HUDEP-2 (cell line): Measurements from ENCODE around the gene TCEANC2.
"Not testable (repeated sequence)": the region's sequence is repeated elsewhere in the genome, so short reads cannot be mapped to it uniquely, and the experiment has no call there.

Source experiments
- DNase-seq, 76 experiments: peaks; one replicate each; lab custom pipeline; 2025; ENCODE audit not compliant: unreplicated experiment in 76 of 76; lab: John Stamatoyannopoulos, UW

TCEANC2 gene

GRCh38 chr1:54081306-54082270 lies 28.2 kb downstream of the TCEANC2 start:
- DNase-seq = peak in 68 of 76 experiments; percentile 3 to 83 (median 53)

- DNase-seq = no peak
Observed at GRCh38 chr1:54084794-54085193, 31.4 kb downstream of the TCEANC2 start.

GRCh38 chr1:54086754-54087153 lies 33.3 kb downstream of the TCEANC2 start:
- no peak for DNase-seq

GRCh38 chr1:54088385-54088784 lies 35.0 kb downstream of the TCEANC2 start:
- DNase-seq = no peak

GRCh38 chr1:54091666-54092065 lies 38.3 kb downstream of the TCEANC2 start:
- no peak for DNase-seq

- DNase-seq = no peak
Observed at GRCh38 chr1:54094001-54094729, 40.8 kb downstream of the TCEANC2 start.

GRCh38 chr1:54094730-54095105 lies 41.3 kb downstream of the TCEANC2 start:
- DNase-seq = not testable (repeated sequence)

GRCh38 chr1:54095546-54096226 lies 42.3 kb downstream of the TCEANC2 start:
- no peak for DNase-seq

GRCh38 chr1:54096227-54096876 lies 42.9 kb downstream of the TCEANC2 start:
- DNase-seq = no peak

GRCh38 chr1:54096877-54097240 lies 43.5 kb downstream of the TCEANC2 start:
- DNase-seq = no peak

- DNase-seq = no peak
Observed at GRCh38 chr1:54099061-54099610, 45.7 kb downstream of the TCEANC2 start.

- no peak for DNase-seq
Observed at GRCh38 chr1:54100500-54100899, 47.1 kb downstream of the TCEANC2 start.

- no peak for DNase-seq
Observed at GRCh38 chr1:54103414-54103813, 50.0 kb downstream of the TCEANC2 start.

- not testable (repeated sequence) for DNase-seq
Observed at GRCh38 chr1:54104613-54105012, 51.2 kb downstream of the TCEANC2 start.

- no peak for DNase-seq
Observed at GRCh38 chr1:54105080-54105479, 51.7 kb downstream of the TCEANC2 start.

- DNase-seq = no peak
Observed at GRCh38 chr1:54105736-54106269, 52.4 kb downstream of the TCEANC2 start.

- DNase-seq = peak in 1 of 76 experiments; percentile 5
Observed at GRCh38 chr1:54107131-54107530, 53.7 kb downstream of the TCEANC2 start.

GRCh38 chr1:54108156-54108555 lies 54.7 kb downstream of the TCEANC2 start:
- DNase-seq = peak in 4 of 76 experiments; percentile 17 to 28 (median 24)

- DNase-seq = peak in 11 of 76 experiments; percentile 8 to 32 (median 20)
Observed at GRCh38 chr1:54109129-54110090, 56.0 kb downstream of the TCEANC2 start.
